Fibroblast of villous mesenchyme (primary cell): Measurements from ENCODE around the gene SOBP. TPM values are rescaled to one million over a fixed set of nuclear protein-coding genes. Genes with fewer than 3 reads are reported as not detected.

ENCODE experiments used
- DNase-seq: peaks from one replicate; pipeline ENCODE4 v3.0.0-alpha.2; 2010; ENCODE audit warnings: low read depth
- H3K4me3 ChIP-seq: 2 replicates; pipeline ENCODE4 v1.5.1; 2011; ENCODE audit warnings: low read depth, mild to moderate bottlenecking, low read length
- CTCF ChIP-seq: IDR thresholded peaks from 2 replicates; pipeline ENCODE4 v1.5.1; 2012; ENCODE audit warnings: low read depth, mild to moderate bottlenecking, low read length; ENCODE audit not compliant: insufficient read depth
- total RNA-seq: library from RNA; depleted of rRNA; stranded (reverse); fragments of >200 nt; gene quantifications from 2 replicates; pipeline ENCODE4 v1.2.3, GENCODE V29; 2012

SOBP gene
- total RNA-seq, 1 donor, result 1.3 TPM

GRCh38 chr6:107613651-107614379 is 123.9 kb downstream of the SOBP start:
- TF ChIP-seq CTCF, result no peak
- H3K4me3 ChIP-seq, result no peak overlapping the region
- no peak for DNase-seq

GRCh38 chr6:107614828-107615227 is 124.9 kb downstream of the SOBP start:
- TF ChIP-seq CTCF, result no peak
- no peak overlapping the region for H3K4me3 ChIP-seq
- no peak for DNase-seq

GRCh38 chr6:107616775-107617174 is 126.9 kb downstream of the SOBP start:
- no peak for TF ChIP-seq CTCF
- no peak overlapping the region for H3K4me3 ChIP-seq
- no peak for DNase-seq

GRCh38 chr6:107617341-107617932 is 127.5 kb downstream of the SOBP start:
- DNase-seq, result no peak
- no peak for TF ChIP-seq CTCF
- no peak overlapping the region for H3K4me3 ChIP-seq

GRCh38 chr6:107618672-107619071 is 128.8 kb downstream of the SOBP start:
- no peak overlapping the region for H3K4me3 ChIP-seq
- no peak for TF ChIP-seq CTCF
- no peak for DNase-seq

GRCh38 chr6:107620732-107621131 is 130.8 kb downstream of the SOBP start:
- H3K4me3 ChIP-seq, result no peak overlapping the region
- no peak for TF ChIP-seq CTCF
- DNase-seq, result no peak
